Measurements from ENCODE around the gene KSR2.

- TF ChIP-seq CTCF (conservative IDR thresholded peaks at IDR 0.05; ENCODE audit: low read depth, low read length) (no peak), EZH2 (IDR thresholded peaks at IDR 0.05; ENCODE audit: borderline replicate concordance, low read depth, low read length, poor library complexity, severe bottlenecking) (no peak)
These were observed 42.3 kb downstream of the KSR2 start for GRCh38 chr12:117926391-117926899.

All from A673 (cell line).